NK-92 (cell line): ENCODE measurements around the gene CRACR2B.

ENCODE experiments used
- DNase-seq: peaks from one replicate; lab custom pipeline; 2025; ENCODE audit not compliant: unreplicated experiment; lab: John Stamatoyannopoulos, UW

CRACR2B gene

GRCh38 chr11:827897-828192 lies at the start of gene CRACR2B:
CRACR2B (plus strand) TSS chr11:827919; CDS start chr11:828608, 689 bp downstream.
- DNase-seq, result no peak

- DNase-seq, result no peak
Measured at GRCh38 chr11:778976-779954, 48.5 kb upstream of the CRACR2B start.

GRCh38 chr11:779955-780532 lies 47.7 kb upstream of the CRACR2B start:
- DNase-seq, result no peak

DNA sequence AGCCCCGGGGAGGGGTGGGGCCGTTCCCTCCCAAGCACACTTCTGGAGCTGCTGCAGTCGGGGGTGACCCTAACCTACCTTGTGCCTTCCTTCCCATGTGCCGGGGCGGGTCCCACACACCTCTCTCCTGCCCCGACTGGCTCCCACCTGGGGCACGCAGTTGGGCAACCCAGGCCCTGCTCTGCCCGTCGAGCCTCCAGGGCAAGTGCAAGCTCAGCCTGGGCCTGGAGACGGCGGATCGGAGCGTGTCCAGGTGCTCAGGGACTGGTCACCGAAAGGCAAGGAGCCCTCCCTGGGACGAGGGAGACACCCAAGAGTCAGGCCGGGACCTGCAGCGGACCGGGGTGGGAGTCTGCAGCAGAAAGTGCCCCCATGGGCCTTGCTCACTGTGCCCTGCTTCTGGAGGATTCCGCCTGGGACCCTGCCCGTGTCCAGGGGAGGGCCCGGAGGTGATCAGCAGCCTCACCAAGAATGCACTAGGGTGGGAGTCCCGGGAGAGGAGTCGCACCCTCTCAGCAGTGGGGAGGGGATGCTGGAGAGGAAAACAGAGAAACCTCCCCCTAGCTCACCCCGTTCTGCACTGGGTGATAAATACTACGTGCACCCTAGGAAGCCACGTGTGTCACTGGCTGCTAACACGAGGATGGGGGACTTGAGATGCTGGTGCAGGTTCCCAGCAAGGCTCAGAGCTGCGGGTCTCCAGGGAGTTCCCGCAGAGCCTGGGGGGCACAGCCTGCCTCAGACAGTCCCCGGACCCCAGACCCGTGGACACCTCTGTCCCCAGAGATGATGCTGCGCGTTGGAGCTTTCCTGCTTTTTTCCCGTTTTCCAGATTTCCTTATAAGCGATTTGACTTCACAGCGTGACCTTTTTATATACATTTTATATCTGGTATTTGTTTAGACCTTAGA lies 45.2 kb upstream of the CRACR2B start:
- DNase-seq, result no peak

DNA sequence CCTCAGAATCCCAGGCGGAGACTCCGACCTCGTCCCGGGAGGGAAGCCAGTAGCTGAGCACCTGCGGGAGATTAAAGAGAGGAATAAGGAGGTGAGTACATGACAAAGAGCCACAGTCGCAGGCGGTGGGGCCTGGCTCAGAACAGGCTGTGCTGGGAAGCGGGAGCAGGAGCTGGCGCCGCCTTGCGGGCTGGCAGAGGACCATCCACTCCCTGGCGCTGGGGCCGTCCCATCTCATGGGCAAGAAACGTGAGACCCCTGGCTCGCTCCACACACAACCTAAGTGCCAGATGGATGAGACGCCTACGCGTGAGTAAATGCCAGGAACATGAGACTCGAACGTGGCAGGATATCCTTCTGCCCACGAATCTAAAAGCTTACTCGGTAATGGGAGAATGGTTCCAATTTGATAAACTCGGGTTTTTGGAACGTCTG lies 44.1 kb upstream of the CRACR2B start:
- no peak for DNase-seq

- no peak for DNase-seq
Measured at GRCh38 chr11:786235-787083, 41.3 kb upstream of the CRACR2B start.

DNA sequence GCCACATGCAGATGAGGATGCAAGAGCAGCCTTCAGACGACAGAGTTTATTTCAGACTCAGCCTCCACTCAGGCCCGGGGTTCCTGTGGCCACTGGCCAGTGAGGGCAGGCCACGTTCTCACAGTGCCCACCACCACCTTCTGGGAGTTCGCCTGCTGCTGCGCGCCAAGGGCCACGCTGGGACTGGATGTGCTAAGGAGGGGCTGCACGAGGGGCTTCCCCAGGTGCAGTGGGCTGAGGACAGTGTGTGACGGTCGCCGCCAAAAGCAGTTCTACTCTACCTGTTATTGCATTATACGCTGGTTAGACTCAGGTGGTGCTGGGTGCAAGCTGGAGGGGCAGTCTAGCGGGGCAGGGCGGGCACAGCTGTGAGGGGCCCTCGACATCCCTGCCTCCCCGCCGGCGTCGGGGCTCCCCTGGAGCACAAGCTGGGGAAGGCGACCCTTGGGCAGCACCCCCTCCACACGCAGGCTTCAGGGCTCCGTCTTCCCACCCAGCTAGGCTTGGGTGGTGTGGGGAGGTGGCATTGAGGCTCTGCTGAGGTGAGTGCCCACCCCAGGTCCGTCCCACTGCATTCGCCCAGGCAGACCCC lies 40.5 kb upstream of the CRACR2B start:
- DNase-seq, result no peak

- no peak for DNase-seq
Measured at GRCh38 chr11:788009-788640, 39.6 kb upstream of the CRACR2B start.

GRCh38 chr11:788953-789940 lies 38.5 kb upstream of the CRACR2B start:
- DNase-seq, result no peak

GRCh38 chr11:789943-790342 lies 37.8 kb upstream of the CRACR2B start, which contains the start of gene CEND1:
CEND1 (minus strand) TSS chr11:790090; CDS start chr11:788576, 1,514 bp downstream.
- DNase-seq, result no peak

DNA sequence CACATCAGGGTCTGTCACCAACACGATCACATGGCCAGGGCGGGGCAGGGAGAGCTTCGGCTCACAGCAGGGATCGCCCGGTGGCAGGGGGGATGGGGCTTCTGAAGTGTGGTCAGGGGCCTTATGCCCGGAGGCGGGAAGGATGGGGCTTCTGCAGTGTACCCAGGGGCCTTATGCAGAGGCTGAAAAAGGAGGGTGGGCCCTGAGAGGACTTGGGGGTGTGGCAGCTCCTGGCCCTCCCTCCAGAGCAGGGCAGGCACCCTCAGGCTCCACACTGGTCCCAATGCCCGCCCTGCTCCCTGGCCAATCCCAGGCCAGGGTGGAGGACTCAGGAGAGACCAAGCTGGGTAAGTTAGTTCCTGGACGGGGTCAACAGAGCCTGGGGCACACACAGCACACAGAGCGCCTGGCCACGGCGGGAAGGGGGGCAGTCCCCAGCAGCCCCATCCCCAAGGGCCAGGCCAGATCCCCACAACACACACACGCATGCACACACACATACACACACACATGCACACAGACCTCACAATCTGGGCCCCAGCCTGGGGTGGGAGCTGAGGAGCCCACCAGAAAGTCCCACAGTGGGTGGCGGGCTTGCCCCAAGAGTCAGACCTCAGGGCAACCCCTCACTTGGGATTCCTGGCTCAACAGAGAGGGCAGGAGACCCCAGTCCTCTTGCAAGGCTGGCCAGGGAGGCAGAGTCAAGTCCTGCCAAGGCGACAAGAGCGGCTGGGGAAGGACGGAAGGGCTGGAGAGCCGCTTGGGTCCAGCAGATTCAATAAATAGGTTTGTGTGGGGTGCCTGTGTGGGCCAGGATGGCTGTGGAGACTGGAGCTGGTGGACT lies 36.8 kb upstream of the CRACR2B start:
- DNase-seq, result no peak

GRCh38 chr11:791658-792534 lies 35.8 kb upstream of the CRACR2B start:
- DNase-seq, result no peak

- DNase-seq, result no peak
Measured at GRCh38 chr11:792535-792821, 35.2 kb upstream of the CRACR2B start.

GRCh38 chr11:792873-793272 lies 34.8 kb upstream of the CRACR2B start:
- DNase-seq, result no peak

- no peak for DNase-seq
Measured at GRCh38 chr11:793556-793955, 34.2 kb upstream of the CRACR2B start.

DNA sequence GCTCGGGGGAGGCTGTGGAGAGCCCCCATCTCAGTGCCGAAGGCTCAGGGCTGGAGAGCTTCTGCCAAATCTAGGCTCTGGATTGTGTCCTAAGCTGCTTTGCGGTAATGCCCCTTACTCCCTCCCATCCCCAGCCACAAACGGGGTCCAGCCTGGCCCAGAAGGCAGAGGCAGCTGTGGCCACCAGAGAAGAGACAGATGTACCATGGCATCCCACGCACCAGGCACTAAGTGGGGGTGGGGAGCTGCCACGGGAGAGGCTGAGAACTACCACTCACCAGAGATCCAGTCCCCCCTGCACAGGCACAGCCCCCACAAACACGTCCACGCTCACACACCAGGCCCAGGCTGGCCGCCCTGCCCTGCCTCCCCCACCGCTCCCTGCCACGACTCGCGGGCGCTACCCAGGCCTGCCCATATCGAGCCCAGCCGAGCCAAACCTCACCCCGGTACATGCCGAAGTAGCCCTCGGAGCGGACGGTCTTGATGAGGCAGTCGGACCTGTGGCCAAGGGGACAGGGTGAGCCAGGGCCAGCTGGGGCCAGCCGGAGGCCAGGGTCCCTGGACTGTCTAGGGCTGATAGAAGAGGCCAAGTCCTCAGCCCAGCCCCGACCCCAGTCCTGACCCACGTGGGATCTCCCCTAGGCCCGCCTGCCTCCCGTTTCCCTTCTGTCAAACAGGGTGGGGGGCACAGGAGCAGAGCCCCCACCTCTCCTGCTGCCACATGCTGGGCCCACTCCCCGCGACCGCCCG lies 33.5 kb upstream of the CRACR2B start:
- DNase-seq, result no peak
